PC-3 (cell line): ENCODE results near the gene SLC41A3. TPM values are rescaled to one million over a fixed set of nuclear protein-coding genes. Genes with fewer than 3 reads are reported as not detected.

Experiments used
- ATAC-seq: fragments of 200-7000 bp; cut with Tn5 transposase; 2 replicates; pipeline ENCODE4 v1.9.1; 2020; ENCODE audit warnings: mild to moderate bottlenecking, moderate library complexity
- BruUV-seq: library from RNA; stranded (reverse); fragments of 400-500 nt; replicated peaks from 2 replicates; lab custom pipeline; 2021; lab: Mats Ljungman, UMichigan
- CTCF ChIA-PET: fragments of 300-600 bp; sonication (Branson Sonifier 250); formaldehyde crosslinking; loops from one replicate; lab custom pipeline; 2022; ENCODE audit warnings: antibody characterized with exemption; lab: Charles Lee
- POLR2A ChIA-PET: fragments of 300-600 bp; sonication (Branson Sonifier 250); formaldehyde crosslinking; loops from one replicate; lab custom pipeline; 2022; ENCODE audit warnings: antibody characterized with exemption; ENCODE audit not compliant: unreplicated experiment; lab: Charles Lee
- DNase-seq: peaks from one replicate; pipeline ENCODE4 v3.0.0-alpha.2; 2015
- H2AFZ ChIP-seq: fragments of 300-600 bp; sonication (generic); 2 replicates; pipeline ENCODE4 v1.6.0; 2016; ENCODE audit warnings: antibody characterized with exemption, low read length
- H3F3A ChIP-seq: fragments of 300-600 bp; sonication (generic); one replicate; pipeline ENCODE4 v1.6.0; 2017; ENCODE audit warnings: antibody characterized with exemption, low read length, control low read depth, mild to moderate bottlenecking; ENCODE audit not compliant: unreplicated experiment
- H3K27ac ChIP-seq: fragments of 300-600 bp; sonication (generic); 2 replicates; pipeline ENCODE4 v1.5.1; 2016; ENCODE audit warnings: mild to moderate bottlenecking, low read length
- H3K27me3 ChIP-seq: fragments of 300-600 bp; sonication (generic); 2 replicates; pipeline ENCODE4 v1.6.1; 2016; ENCODE audit warnings: low read length, mixed read lengths
- H3K36me3 ChIP-seq: fragments of 300-600 bp; sonication (generic); 2 replicates; pipeline ENCODE4 v1.6.1; 2016; ENCODE audit warnings: low read depth, mixed run types, low read length, mixed read lengths
- H3K4me1 ChIP-seq: fragments of 300-600 bp; sonication (generic); 2 replicates; pipeline ENCODE4 v1.5.1; 2016; ENCODE audit warnings: low read length; ENCODE audit not compliant: insufficient read depth
- H3K4me2 ChIP-seq: fragments of 300-600 bp; sonication (generic); 2 replicates; pipeline ENCODE4 v1.6.0; 2016; ENCODE audit warnings: low read length
- H3K4me3 ChIP-seq: fragments of 300-600 bp; sonication (generic); 2 replicates; pipeline ENCODE4 v1.5.1; 2016; ENCODE audit warnings: mild to moderate bottlenecking, low read length, mixed read lengths
- H3K79me2 ChIP-seq: fragments of 300-600 bp; sonication (generic); 2 replicates; pipeline ENCODE4 v1.6.1; 2017; ENCODE audit warnings: low read length, mixed read lengths
- H3K9ac ChIP-seq: fragments of 300-600 bp; sonication (generic); 2 replicates; pipeline ENCODE4 v1.6.0; 2016; ENCODE audit warnings: mild to moderate bottlenecking, low read length
- H3K9me2 ChIP-seq: fragments of 300-600 bp; sonication (generic); replicated peaks from 2 replicates; pipeline ENCODE4 v1.6.1; 2016; ENCODE audit warnings: mixed run types, low read length, mixed read lengths
- H3K9me3 ChIP-seq: fragments of 300-600 bp; sonication (generic); 2 replicates; pipeline ENCODE4 v1.6.1; 2016; ENCODE audit warnings: low read length, mixed read lengths
- H4K20me1 ChIP-seq: fragments of 300-600 bp; sonication (generic); 2 replicates; pipeline ENCODE4 v1.6.1; 2016; ENCODE audit warnings: low read length, mixed read lengths
- CTCF ChIP-seq: fragments of 300-600 bp; sonication (generic); conservative IDR thresholded peaks from 2 replicates; pipeline ENCODE4 v1.5.1; 2017; ENCODE audit warnings: antibody characterized with exemption, low read depth, mild to moderate bottlenecking, low read length
- EZH2 ChIP-seq: fragments of 300-600 bp; sonication (generic); IDR thresholded peaks from one replicate; pipeline ENCODE4 v1.6.1; 2017; ENCODE audit warnings: antibody characterized with exemption, mild to moderate bottlenecking, low read length; ENCODE audit not compliant: unreplicated experiment
- EZH2phosphoT487 ChIP-seq: fragments of 300-600 bp; sonication (generic); IDR thresholded peaks from 2 replicates; pipeline ENCODE4 v1.6.1; 2018; ENCODE audit warnings: mild to moderate bottlenecking, antibody characterized with exemption, low read length, borderline replicate concordance
- intact Hi-C: fragments of 100-400 bp; cut with micrococcal nuclease; formaldehyde crosslinking; loops from 2 replicates; pipeline ENCODE4 v1.9.0; 2023
- total RNA-seq: library from RNA; depleted of rRNA; stranded (reverse); fragments of >200 nt; gene quantifications from 2 replicates; pipeline ENCODE4 v1.2.3, GENCODE V29; 2014

Gene SLC41A3
- total RNA-seq, 1 experiment from 2014 or later: 29.8 TPM

- intact Hi-C loops: loop anchor here (5.0 kb wide), 1 partner anchor 155 kb away; no protein-coding TSS in a partner anchor
- ChIA-PET POLR2A (interaction anchor here (0.6 kb wide), 1 partner anchor 92 kb away, joined by 6 read pairs; no protein-coding TSS in a partner anchor), CTCF (no interaction called here)
Observed at GRCh38 chr3:126082362-126083137, 1.4 kb downstream of the SLC41A3 start.

GRCh38 chr3:126081618-126082361 lies 2.1 kb downstream of the SLC41A3 start:
- no TSS peak for BruUV-seq
- Histone ChIP-seq H3K27ac (no peak overlapping the region), H3K79me2 (no peaks in the 10 kb centered on the region), H4K20me1 (no peaks in the 10 kb centered on the region), H3K9me3 (no peaks in the 10 kb centered on the region), H3K4me1 (peaks cover 11% of the 10 kb centered on the region), H2AFZ (no peak overlapping the region), H3K27me3 (no peaks in the 10 kb centered on the region), H3K9ac (no peak overlapping the region), H3K36me3 (no peaks in the 10 kb centered on the region), H3K9me2 (no peaks in the 10 kb centered on the region), H3K4me3 (no peak overlapping the region), H3K4me2 (0 out of 2 replicates have a peak overlapping the region, but pooled peaks have one; percentile 0), H3F3A (no peaks in the 10 kb centered on the region)
- intact Hi-C loops: loop anchor here (5.0 kb wide), 1 partner anchor 154 kb away; no protein-coding TSS in a partner anchor
- TF ChIP-seq EZH2 (no peak), EZH2phosphoT487 (peak; percentile 69), CTCF (peak; percentile 49)
- DNase-seq (peak; percentile 90), ATAC-seq (peak; percentile 80)
- ChIA-PET CTCF (no interaction called here), POLR2A (interaction anchor here (0.6 kb wide), 1 partner anchor 91 kb away, joined by 6 read pairs; no protein-coding TSS in a partner anchor)

More at GRCh38 chr3:126082362-126083137, 1.4 kb downstream of the SLC41A3 start:
- no peak overlapping the region for H3K27ac ChIP-seq
- peak overlapping the region; percentile 73 for H3K4me3 ChIP-seq
- H3K27me3 ChIP-seq: no peaks in the 10 kb centered on the region
- no peak for ATAC-seq
- TF ChIP-seq EZH2phosphoT487: no peak
- no peaks in the 10 kb centered on the region for H3K36me3 ChIP-seq
- no peak overlapping the region for H3K9ac ChIP-seq
- no peaks in the 10 kb centered on the region for H3K9me2 ChIP-seq
- TSS peak; percentile 60 for BruUV-seq
- H4K20me1 ChIP-seq: no peaks in the 10 kb centered on the region
- H3K9me3 ChIP-seq: no peaks in the 10 kb centered on the region
- peaks cover 11% of the 10 kb centered on the region for H3K4me1 ChIP-seq
- H3F3A ChIP-seq: no peaks in the 10 kb centered on the region
- no peak overlapping the region for H2AFZ ChIP-seq
- H3K79me2 ChIP-seq: no peaks in the 10 kb centered on the region
- peak overlapping the region; percentile 96 for H3K4me2 ChIP-seq
- DNase-seq: no peak

GRCh38 chr3:126080970-126081369 lies 3.0 kb downstream of the SLC41A3 start:
- no peaks in the 10 kb centered on the region for H3K9me2 ChIP-seq
- H2AFZ ChIP-seq: no peak overlapping the region
- peaks cover 11% of the 10 kb centered on the region for H3K4me1 ChIP-seq
- no peak for TF ChIP-seq EZH2
- no peak overlapping the region for H3K9ac ChIP-seq
- no peak overlapping the region for H3K4me2 ChIP-seq
- BruUV-seq: no TSS peak
- H3K4me3 ChIP-seq: no peak overlapping the region
- H4K20me1 ChIP-seq: no peaks in the 10 kb centered on the region
- ChIA-PET CTCF (no interaction called here), POLR2A (no interaction called here)
- H3F3A ChIP-seq: no peaks in the 10 kb centered on the region
- no peaks in the 10 kb centered on the region for H3K79me2 ChIP-seq
- no peaks in the 10 kb centered on the region for H3K36me3 ChIP-seq
- no peaks in the 10 kb centered on the region for H3K27me3 ChIP-seq
- DNase-seq (no peak), ATAC-seq (no peak)
- intact Hi-C loops: loop anchor here (5.0 kb wide), 1 partner anchor 154 kb away; no protein-coding TSS in a partner anchor
- no peaks in the 10 kb centered on the region for H3K9me3 ChIP-seq
- H3K27ac ChIP-seq: no peak overlapping the region
